Adipose tissue (tissue), 3 donors: ENCODE results near the gene SLC15A2. TPM values are rescaled to one million over a fixed set of nuclear protein-coding genes. Genes with fewer than 3 reads are reported as not detected.
"Not testable (repeated sequence)": the region's sequence is repeated elsewhere in the genome, so short reads cannot be mapped to it uniquely, and the experiment has no call there.

Experiments used
- H3K27ac ChIP-seq: one replicate; pipeline ENCODE4 v1.5.1; 2013; ENCODE audit warnings: low read depth, low read length
- WGBS, 3 donors: extraction: QIAGEN DNeasy Blood & Tissue Kit; methylation state at CpG; one replicate each; pipeline ENCODE4 v1.1.7; 2013; 5-methylcytosine and 5-hydroxymethylcytosine counted together
- polyA plus RNA-seq, 3 donors: library from polyadenylated mRNA; stranded (reverse); fragments of 200-250 nt; gene quantifications; one replicate each; pipeline ENCODE4 v1.2.3, GENCODE V29; 2013
- donor health status: healthy with polysubstance abuse.
- donor health status: Bipolar disorder and iron deficiency.
- donor health status: healthy.

SLC15A2 gene
- polyA plus RNA-seq, 3 donors, result 0.15 to 2.4 (median 1.3) TPM

GRCh38 chr3:121916189-121916588 lies 22.0 kb downstream of the SLC15A2 start:
- H3K27ac ChIP-seq, result no peak overlapping the region

GRCh38 chr3:121918779-121919483 lies 24.7 kb downstream of the SLC15A2 start:
- WGBS, 3 donors, result 88 to 93% (median 88%) methylated on average over 19 of the region's 19 CpGs
- no peak overlapping the region for H3K27ac ChIP-seq

GRCh38 chr3:121924734-121925133 lies 30.5 kb downstream of the SLC15A2 start:
- 29 to 79% (median 71%) methylated on average over 3 of the region's 3 CpGs for WGBS, 3 donors
- H3K27ac ChIP-seq, result no peak overlapping the region

GRCh38 chr3:121926380-121926779 lies 32.2 kb downstream of the SLC15A2 start:
- no peak overlapping the region for H3K27ac ChIP-seq
- 0 to 95% (median 83%) methylated on average over 1 of the region's 1 CpG for WGBS, 3 donors

- WGBS, 3 donors, result 90 to 91% (median 91%) methylated on average over 29 of the region's 29 CpGs
- H3K27ac ChIP-seq, result not testable (repeated sequence)
Observed at GRCh38 chr3:121938141-121938855, 44.1 kb downstream of the SLC15A2 start.

GRCh38 chr3:121941592-121941991 lies 47.4 kb downstream of the SLC15A2 start:
- 32 to 88% (median 77%) methylated on average over 1 of the region's 1 CpG for WGBS, 3 donors
- H3K27ac ChIP-seq, result no peak overlapping the region

- WGBS, 3 donors, result 27 to 84% (median 75%) methylated on average over 4 of the region's 4 CpGs
- no peak overlapping the region for H3K27ac ChIP-seq
Observed at GRCh38 chr3:121942116-121942786, 48.0 kb downstream of the SLC15A2 start.

- no peak overlapping the region for H3K27ac ChIP-seq
Observed at GRCh38 chr3:121943431-121943830, 49.2 kb downstream of the SLC15A2 start.

GRCh38 chr3:121948641-121949040 lies 54.4 kb downstream of the SLC15A2 start:
- 89 to 97% (median 90%) methylated on average over 1 of the region's 1 CpG for WGBS, 3 donors

GRCh38 chr3:121951291-121951919 lies 57.2 kb downstream of the SLC15A2 start:
- no peak overlapping the region for H3K27ac ChIP-seq
- WGBS, 3 donors, result 0 to 70% (median 29%) methylated on average over 1 of the region's 1 CpG

More at GRCh38 chr3:121948641-121949040, 54.4 kb downstream of the SLC15A2 start:
- no peak overlapping the region for H3K27ac ChIP-seq

- 59 to 78% (median 69%) methylated on average over 3 of the region's 3 CpGs for WGBS, 3 donors
- no peak overlapping the region for H3K27ac ChIP-seq
Observed at GRCh38 chr3:121956363-121956762, 62.2 kb downstream of the SLC15A2 start.

GRCh38 chr3:121957674-121958415 lies 63.6 kb downstream of the SLC15A2 start:
- WGBS, 3 donors, result 62 to 94% (median 70%) methylated on average over 2 of the region's 2 CpGs
- no peak overlapping the region for H3K27ac ChIP-seq

GRCh38 chr3:121958801-121959200 lies 64.6 kb downstream of the SLC15A2 start:
- 58 to 74% (median 58%) methylated on average over 3 of the region's 3 CpGs for WGBS, 3 donors
- no peak overlapping the region for H3K27ac ChIP-seq

- no peak overlapping the region for H3K27ac ChIP-seq
Observed at GRCh38 chr3:121961283-121961682, 67.1 kb downstream of the SLC15A2 start.

GRCh38 chr3:121962443-121962842 lies 68.2 kb downstream of the SLC15A2 start:
- no peak overlapping the region for H3K27ac ChIP-seq

- WGBS, 3 donors, result 53 to 83% (median 76%) methylated on average over 1 of the region's 1 CpG
- no peak overlapping the region for H3K27ac ChIP-seq
Observed at GRCh38 chr3:121963608-121964007, 69.4 kb downstream of the SLC15A2 start.

- no peak overlapping the region for H3K27ac ChIP-seq
- WGBS, 3 donors, result 77 to 86% (median 79%) methylated on average over 2 of the region's 2 CpGs
Observed at GRCh38 chr3:121969631-121970030, 75.4 kb downstream of the SLC15A2 start.

- H3K27ac ChIP-seq, result no peak overlapping the region
- 55 to 88% (median 87%) methylated on average over 1 of the region's 1 CpG for WGBS, 3 donors
Observed at GRCh38 chr3:121970047-121970446, 75.8 kb downstream of the SLC15A2 start.
